HCT116 (cell line): ENCODE measurements around the gene RGS8. TPM values are rescaled to one million over a fixed set of nuclear protein-coding genes. Genes with fewer than 3 reads are reported as not detected.

Experiments used
- ATAC-seq: fragments of 200-7000 bp; cut with Tn5 transposase; 2 replicates; pipeline ENCODE4 v1.9.1; 2020; ENCODE audit warnings: mild to moderate bottlenecking, moderate library complexity
- BruUV-seq: library from RNA; stranded (reverse); fragments of 400-500 nt; replicated peaks from 2 replicates; lab custom pipeline; 2021; lab: Mats Ljungman, UMichigan
- CTCF ChIA-PET: fragments of 300-600 bp; sonication (Branson Sonifier 250); formaldehyde crosslinking; loops from one replicate; lab custom pipeline; 2021; ENCODE audit warnings: antibody characterized with exemption; lab: Charles Lee
- POLR2A ChIA-PET: fragments of 300-600, 350-600 bp; sonication (Branson Sonifier 250); formaldehyde crosslinking; loops from one replicate; lab custom pipeline; 2021; ENCODE audit warnings: antibody characterized with exemption; lab: Charles Lee
- RAD21 ChIA-PET, 2 experiments: fragments of 300-600 bp; sonication (Branson Sonifier 250); formaldehyde crosslinking; loops; one replicate each; lab custom pipeline; 2023; ENCODE audit warnings: low total read pairs in 2 of 2; ENCODE audit not compliant: uncharacterized antibody in 2 of 2, unreplicated experiment in 2 of 2, low non-redundant PET in 1 of 2; lab: Charles Lee
- DNase-seq: peaks from one replicate; pipeline ENCODE4 v3.0.0-alpha.2; 2010; ENCODE audit warnings: low read depth, low spot score
- H2AFZ ChIP-seq: fragments of 200-600 bp; shearing (Covaris generic), sonication (generic); 2 replicates; pipeline ENCODE4 v1.6.1; 2017; ENCODE audit warnings: low read depth, mixed run types, mixed read lengths, antibody characterized with exemption, low read length; ENCODE audit not compliant: poor library complexity, severe bottlenecking
- H3K27ac ChIP-seq: 2 replicates; pipeline ENCODE4 v1.5.1; 2012; ENCODE audit warnings: low read depth, low read length
- H3K27me3 ChIP-seq: fragments of 200-600 bp; sonication (generic); 2 replicates; pipeline ENCODE4 v1.6.1; 2016; ENCODE audit warnings: mixed run types, low read length, mixed read lengths; ENCODE audit not compliant: insufficient read depth
- H3K36me3 ChIP-seq, 2 experiments: fragments of 200-500 bp in 1 of 2; fragments of 200-600 bp in 1 of 2; sonication (Bioruptor generic) in 1 of 2; sonication (generic) in 1 of 2; 2 replicates each; pipeline versions ENCODE4 v1.5.1 to v1.6.1; 2014 to 2016; ENCODE audit warnings: low read length in 2 of 2, inconsistent platforms in 1 of 2, mixed read lengths in 1 of 2, mixed run types in 1 of 2; ENCODE audit not compliant: insufficient read depth in 2 of 2, control insufficient read depth in 1 of 2
- H3K4me1 ChIP-seq, 2 experiments: fragments of 200-600 bp in 1 of 2; sonication (generic) in 1 of 2; 2 replicates each; pipeline versions ENCODE4 v1.5.1 to v1.6.1; 2012 to 2017; ENCODE audit warnings: low read length in 2 of 2, inconsistent platforms in 1 of 2, mild to moderate bottlenecking in 1 of 2, mixed read lengths in 1 of 2, mixed run types in 1 of 2, moderate library complexity in 1 of 2; ENCODE audit not compliant: insufficient read depth in 2 of 2, control insufficient read depth in 1 of 2
- H3K4me2 ChIP-seq: fragments of 200-600 bp; sonication (generic); 2 replicates; pipeline ENCODE4 v1.6.1; 2017; ENCODE audit warnings: mixed run types, low read length, mixed read lengths
- H3K4me3 ChIP-seq, 2 experiments: fragments of 200-600 bp in 1 of 2; sonication (generic) in 1 of 2; replicated peaks in 1 of 2; 2 replicates each; pipeline ENCODE4 v1.5.1; 2011 to 2016; ENCODE audit warnings: low read length in 2 of 2, control low read depth in 1 of 2, low read depth in 1 of 2, mild to moderate bottlenecking in 1 of 2, mixed read lengths in 1 of 2, mixed run types in 1 of 2
- H3K79me2 ChIP-seq: fragments of 200-600 bp; sonication (generic); 2 replicates; pipeline ENCODE4 v1.6.1; 2017; ENCODE audit warnings: mild to moderate bottlenecking, mixed run types, low read length, moderate library complexity, mixed read lengths; ENCODE audit not compliant: insufficient read depth
- H3K9ac ChIP-seq: fragments of 200-600 bp; sonication (generic); 2 replicates; pipeline ENCODE4 v1.6.1; 2016; ENCODE audit warnings: low read length, mixed read lengths
- H3K9me2 ChIP-seq: fragments of 200-600 bp; sonication (generic), shearing (Covaris generic); 2 replicates; pipeline ENCODE4 v1.6.1; 2017; ENCODE audit warnings: mixed run types, mild to moderate bottlenecking, moderate library complexity; ENCODE audit not compliant: insufficient read depth
- H3K9me3 ChIP-seq, 2 experiments: fragments of 200-500 bp in 1 of 2; fragments of 200-600 bp in 1 of 2; sonication (Bioruptor generic) in 1 of 2; sonication (generic) in 1 of 2; 2 replicates each; pipeline ENCODE4 v1.6.1; 2014 to 2017; ENCODE audit warnings: low read length in 2 of 2, mixed read lengths in 2 of 2, inconsistent platforms in 1 of 2, low read depth in 1 of 2, mild to moderate bottlenecking in 1 of 2, mixed run types in 1 of 2, moderate library complexity in 1 of 2; ENCODE audit not compliant: control insufficient read depth in 1 of 2, insufficient read depth in 1 of 2
- H4K20me1 ChIP-seq: fragments of 200-600 bp; sonication (generic), shearing (Covaris generic); 2 replicates; pipeline ENCODE4 v1.6.1; 2017; ENCODE audit warnings: mixed run types, mild to moderate bottlenecking, moderate library complexity; ENCODE audit not compliant: insufficient read depth
- CTCF ChIP-seq, 3 experiments: fragments of 200-600 bp in 1 of 3; sonication (generic) in 1 of 3; IDR thresholded peaks in 2 of 3; conservative IDR thresholded peaks in 1 of 3; 2 replicates each; pipeline ENCODE4 v1.5.1; 2012 to 2017; ENCODE audit warnings: low read depth in 2 of 3, low read length in 2 of 3, antibody characterized with exemption in 1 of 3, borderline replicate concordance in 1 of 3, control low read depth in 1 of 3, mild to moderate bottlenecking in 1 of 3, mixed read lengths in 1 of 3, mixed run types in 1 of 3, moderate library complexity in 1 of 3; ENCODE audit not compliant: insufficient read depth in 1 of 3
- EZH2 ChIP-seq: fragments of 200-600 bp; sonication (generic); IDR thresholded peaks from 2 replicates; pipeline ENCODE4 v1.6.1; 2017; ENCODE audit warnings: antibody characterized with exemption, mixed run types
- EZH2phosphoT487 ChIP-seq: fragments of 200-600 bp; IDR thresholded peaks from 2 replicates; pipeline ENCODE4 v1.6.1; 2018; ENCODE audit warnings: antibody characterized with exemption, borderline replicate concordance
- FOSL1 ChIP-seq: IDR thresholded peaks from 2 replicates; pipeline ENCODE4 v1.6.1; 2012; ENCODE audit warnings: low read depth
- MAX ChIP-seq: IDR thresholded peaks from 2 replicates; pipeline ENCODE4 v1.6.1; 2012
- REST ChIP-seq: IDR thresholded peaks from 2 replicates; pipeline ENCODE4 v1.6.1; 2012; ENCODE audit warnings: low read depth
- SP1 ChIP-seq: IDR thresholded peaks from 2 replicates; pipeline ENCODE4 v1.6.1; 2012; ENCODE audit warnings: low read depth
- TCF7L2 ChIP-seq: IDR thresholded peaks from 2 replicates; pipeline ENCODE4 v1.7.0; 2011; ENCODE audit warnings: borderline replicate concordance, inconsistent platforms; ENCODE audit not compliant: insufficient read depth, insufficient read length; ENCODE audit errors: extremely low read depth
- intact Hi-C: fragments of 100-400 bp; cut with micrococcal nuclease; formaldehyde crosslinking; loops from 2 replicates; pipeline ENCODE4 v1.10.0; 2022
- total RNA-seq: library from RNA; stranded (reverse); gene quantifications from one replicate; pipeline ENCODE4 v1.2.1, GENCODE V29; 2021; ENCODE audit not compliant: unreplicated experiment

RGS8 gene
- total RNA-seq, 1 experiment from 2014 or later: not detected

GRCh38 chr1:182674346-182675246 is 9.8 kb downstream of the RGS8 start:
- Histone ChIP-seq H3K27me3 (peaks cover 6% of the 10 kb centered on the region; the same call in 1 of the 2 replicates), H3K4me1 (no peaks in the 10 kb centered on the region), H3K9ac (no peak overlapping the region), H3K79me2 (no peaks in the 10 kb centered on the region), H3K9me2 (no peaks in the 10 kb centered on the region), H3K9me3 (no peaks in the 10 kb centered on the region), H2AFZ (no peak overlapping the region), H3K27ac (no peak overlapping the region), H3K4me2 (no peak overlapping the region), H3K36me3 (no peaks in the 10 kb centered on the region), H3K4me3 (no peak overlapping the region), H4K20me1 (no peaks in the 10 kb centered on the region)
- ChIA-PET POLR2A (no interaction called here), CTCF (interaction anchor here (0.7 kb wide), 1 partner anchor 8 kb away, joined by 3 read pairs; no protein-coding TSS in a partner anchor), RAD21 (no interaction called here)
- intact Hi-C loops: no loop called here
- no TSS peak for BruUV-seq
- peak; percentile 25 for TF ChIP-seq REST
- no peak for TF ChIP-seq FOSL1
- TF ChIP-seq TCF7L2: no peak
- TF ChIP-seq MAX: no peak
- TF ChIP-seq CTCF (IDR thresholded peaks at IDR 0.05 in 2 of 3, conservative IDR thresholded peaks at IDR 0.05 in 1 of 3; ENCODE audit: borderline replicate concordance in 1 of 3, insufficient read depth in 1 of 3, low read depth in 2 of 3, low read length in 2 of 3): no peak
- no peak for TF ChIP-seq EZH2phosphoT487
- TF ChIP-seq SP1: no peak
- no peak for TF ChIP-seq EZH2
- DNase-seq: no peak
- ATAC-seq: peak; percentile 53
